ENCODE measurements around the gene CBX8. TPM values are rescaled to one million over a fixed set of nuclear protein-coding genes. Genes with fewer than 3 reads are reported as not detected.

Gene CBX8
- total RNA-seq, 2 donors from 2014 or later, result 2.5 to 3.6 TPM

GRCh38 chr17:79802736-79803420 lies 6.0 kb upstream of the CBX8 start:
- ATAC-seq, result no peak
- Mint-ChIP-seq H3K36me3 (ENCODE audit: low read depth) (peaks cover 10% of the 10 kb centered on the region), H3K27ac (no peak overlapping the region), H3K4me1 (peaks cover 31% of the 10 kb centered on the region), H3K27me3 (peaks cover 66% of the 10 kb centered on the region), H3K4me3 (peak overlapping the region; percentile 28)
- peaks cover 2% of the 10 kb centered on the region for H3K9me3 ChIP-seq (ENCODE audit: control insufficient read depth, low read length, poor library complexity, severe bottlenecking)
- no peak for DNase-seq

- no peak for ATAC-seq
- Mint-ChIP-seq H3K4me3 (peak overlapping the region; percentile 33), H3K36me3 (ENCODE audit: low read depth) (peaks cover 10% of the 10 kb centered on the region), H3K27me3 (peaks cover 59% of the 10 kb centered on the region), H3K4me1 (peaks cover 31% of the 10 kb centered on the region), H3K27ac (peak overlapping the region; percentile 79)
- DNase-seq, result no peak
- H3K9me3 ChIP-seq (ENCODE audit: control insufficient read depth, low read length, poor library complexity, severe bottlenecking), result peaks cover 2% of the 10 kb centered on the region
Measured at GRCh38 chr17:79802039-79802735, 5.3 kb upstream of the CBX8 start.

DNA sequence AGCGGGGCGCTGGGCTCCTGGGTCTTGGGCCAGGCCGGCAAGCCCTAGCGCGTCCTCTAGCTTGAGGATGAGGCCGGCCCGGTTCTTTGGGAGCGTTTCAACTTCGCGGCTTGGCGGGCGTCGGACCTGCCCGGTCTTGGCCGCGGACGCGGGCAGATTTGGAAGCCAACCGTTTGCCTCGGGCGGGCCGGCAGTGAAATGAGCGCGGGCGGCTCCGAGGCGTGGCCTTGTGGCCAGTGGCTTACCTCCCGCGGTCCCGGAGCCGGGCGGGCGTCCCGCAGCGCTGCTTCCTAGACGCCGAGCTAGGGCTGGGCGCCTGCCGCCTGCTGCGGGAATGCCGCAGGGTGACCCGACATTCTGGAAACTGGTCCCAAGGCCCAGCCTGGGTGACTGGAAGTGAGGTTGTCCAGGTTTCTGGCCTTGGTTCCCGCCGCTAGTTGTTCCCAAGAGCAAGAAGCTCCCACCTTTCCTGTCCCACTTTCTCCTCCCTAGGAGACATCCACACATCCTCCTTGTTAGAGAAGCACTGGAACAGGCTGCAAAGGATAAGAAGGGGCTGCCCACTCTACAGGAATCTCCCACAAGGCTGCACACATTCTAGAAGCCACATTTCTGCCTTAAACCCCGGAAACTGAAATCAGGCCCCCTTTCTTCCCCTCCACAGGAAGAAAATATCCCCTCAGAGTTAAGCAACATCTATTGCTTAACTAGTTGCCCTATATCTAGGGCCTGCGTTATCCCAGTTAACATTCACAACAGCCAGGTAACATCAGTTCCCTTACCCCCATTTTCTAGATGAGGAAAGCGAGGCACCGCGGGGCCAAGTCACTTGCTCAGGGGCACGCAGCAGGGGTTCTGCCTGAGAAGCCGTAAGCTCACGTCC lies 4.5 kb upstream of the CBX8 start:
- Mint-ChIP-seq H3K4me1 (peaks cover 36% of the 10 kb centered on the region), H3K36me3 (ENCODE audit: low read depth) (peaks cover 10% of the 10 kb centered on the region), H3K27ac (peak overlapping the region; percentile 79), H3K27me3 (peaks cover 51% of the 10 kb centered on the region), H3K4me3 (peak overlapping the region; percentile 33)
- H3K9me3 ChIP-seq (ENCODE audit: control insufficient read depth, low read length, poor library complexity, severe bottlenecking), result peaks cover 2% of the 10 kb centered on the region
- DNase-seq (no peak), ATAC-seq (no peak)

DNA sequence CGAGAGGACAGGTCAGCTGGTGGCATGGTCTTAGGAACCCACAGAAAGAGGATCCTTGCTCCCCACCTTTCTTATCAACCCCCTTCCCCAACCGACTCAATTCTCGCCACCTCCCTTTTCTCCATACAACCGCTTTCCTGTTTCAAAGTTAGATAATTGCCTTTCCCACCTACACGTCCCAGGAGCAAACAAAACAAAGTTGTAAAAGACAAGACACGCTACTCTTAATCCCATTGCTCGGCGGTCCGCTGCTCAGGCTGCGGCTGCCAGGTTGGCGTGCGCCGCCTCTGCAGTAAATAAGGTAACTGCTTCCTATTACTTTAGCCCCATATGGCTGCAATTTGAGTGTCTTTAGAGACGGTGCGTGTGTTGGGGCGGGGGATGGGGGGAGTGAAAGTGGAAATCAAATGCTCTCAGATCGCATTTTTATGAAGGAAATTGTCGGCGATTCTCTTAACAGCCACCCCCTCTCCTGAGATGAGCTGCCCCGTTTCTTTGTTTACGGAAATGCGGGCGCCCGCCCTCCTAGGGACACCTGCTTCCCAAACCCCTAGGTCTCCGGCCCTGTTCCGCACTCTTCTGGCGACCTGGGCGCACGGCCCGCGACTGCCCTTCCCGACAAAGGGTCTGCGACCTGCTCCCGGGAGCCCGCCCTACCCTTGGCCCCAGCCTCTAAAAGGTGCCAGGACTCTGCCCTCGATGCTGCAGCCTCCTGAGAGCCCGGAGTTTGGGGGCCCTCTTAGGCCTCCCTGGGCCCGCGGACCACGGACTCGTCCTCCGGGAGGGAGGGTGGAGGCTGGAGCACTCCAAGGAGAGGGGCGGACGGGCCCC lies 3.7 kb upstream of the CBX8 start:
- Mint-ChIP-seq H3K36me3 (ENCODE audit: low read depth) (peaks cover 10% of the 10 kb centered on the region), H3K4me1 (peaks cover 39% of the 10 kb centered on the region), H3K27ac (no peak overlapping the region), H3K4me3 (peak overlapping the region; percentile 84), H3K27me3 (peaks cover 42% of the 10 kb centered on the region)
- peaks cover 2% of the 10 kb centered on the region for H3K9me3 ChIP-seq (ENCODE audit: control insufficient read depth, low read length, poor library complexity, severe bottlenecking)
- DNase-seq, result no peak
- no peak for ATAC-seq

DNA sequence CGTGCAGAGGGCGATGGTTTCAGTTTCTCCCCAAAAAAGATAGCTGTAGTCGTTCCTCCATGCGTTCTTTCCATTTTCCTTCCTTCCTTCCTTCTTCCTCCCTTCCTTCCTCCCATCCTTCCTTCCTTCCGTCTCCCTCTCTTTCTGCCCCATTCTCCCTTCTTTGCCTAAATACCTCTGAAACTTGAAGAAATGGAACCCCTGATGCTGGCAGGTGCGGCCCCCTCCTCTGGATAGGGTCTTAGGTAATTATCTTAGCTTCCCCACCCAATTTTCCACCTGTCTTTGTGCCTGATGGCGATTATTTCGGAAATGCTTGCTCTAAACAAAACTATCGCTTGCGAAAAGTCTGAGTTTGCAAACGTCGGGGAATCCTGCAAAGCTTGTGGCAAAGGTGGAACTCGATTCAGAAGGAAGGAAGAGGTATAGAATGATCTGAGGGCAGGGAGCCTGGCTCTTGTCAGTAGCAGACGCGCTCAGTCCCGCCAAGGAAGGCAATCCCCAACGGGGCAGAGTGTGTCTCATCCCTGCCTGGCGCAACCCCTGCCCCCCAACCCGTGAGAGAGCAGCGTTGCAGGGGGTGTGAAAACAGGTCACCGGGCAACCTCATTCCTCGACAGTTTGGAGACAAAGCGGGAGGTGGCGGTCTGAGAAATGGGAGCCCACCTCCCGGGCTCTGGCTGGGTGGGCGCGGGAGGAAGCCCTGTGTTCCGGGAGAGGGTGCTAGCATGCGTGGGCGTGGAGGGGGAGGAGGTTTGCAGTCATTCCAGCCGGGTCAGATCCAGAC lies 2.9 kb upstream of the CBX8 start:
- Mint-ChIP-seq H3K4me1 (peaks cover 34% of the 10 kb centered on the region), H3K4me3 (peak overlapping the region; percentile 84), H3K27me3 (peaks cover 34% of the 10 kb centered on the region), H3K36me3 (ENCODE audit: low read depth) (peaks cover 10% of the 10 kb centered on the region), H3K27ac (peak overlapping the region; percentile 71)
- ATAC-seq, result no peak
- peaks cover 2% of the 10 kb centered on the region for H3K9me3 ChIP-seq (ENCODE audit: control insufficient read depth, low read length, poor library complexity, severe bottlenecking)
- no peak for DNase-seq

- Mint-ChIP-seq H3K27ac (peak overlapping the region; percentile 71), H3K36me3 (ENCODE audit: low read depth) (peaks cover 8% of the 10 kb centered on the region), H3K27me3 (peaks cover 29% of the 10 kb centered on the region), H3K4me3 (peak overlapping the region; percentile 84), H3K4me1 (peaks cover 29% of the 10 kb centered on the region)
- H3K9me3 ChIP-seq (ENCODE audit: control insufficient read depth, low read length, poor library complexity, severe bottlenecking), result peaks cover 2% of the 10 kb centered on the region
- DNase-seq (no peak), ATAC-seq (no peak)
Measured at GRCh38 chr17:79799174-79799537, 2.3 kb upstream of the CBX8 start.

DNA sequence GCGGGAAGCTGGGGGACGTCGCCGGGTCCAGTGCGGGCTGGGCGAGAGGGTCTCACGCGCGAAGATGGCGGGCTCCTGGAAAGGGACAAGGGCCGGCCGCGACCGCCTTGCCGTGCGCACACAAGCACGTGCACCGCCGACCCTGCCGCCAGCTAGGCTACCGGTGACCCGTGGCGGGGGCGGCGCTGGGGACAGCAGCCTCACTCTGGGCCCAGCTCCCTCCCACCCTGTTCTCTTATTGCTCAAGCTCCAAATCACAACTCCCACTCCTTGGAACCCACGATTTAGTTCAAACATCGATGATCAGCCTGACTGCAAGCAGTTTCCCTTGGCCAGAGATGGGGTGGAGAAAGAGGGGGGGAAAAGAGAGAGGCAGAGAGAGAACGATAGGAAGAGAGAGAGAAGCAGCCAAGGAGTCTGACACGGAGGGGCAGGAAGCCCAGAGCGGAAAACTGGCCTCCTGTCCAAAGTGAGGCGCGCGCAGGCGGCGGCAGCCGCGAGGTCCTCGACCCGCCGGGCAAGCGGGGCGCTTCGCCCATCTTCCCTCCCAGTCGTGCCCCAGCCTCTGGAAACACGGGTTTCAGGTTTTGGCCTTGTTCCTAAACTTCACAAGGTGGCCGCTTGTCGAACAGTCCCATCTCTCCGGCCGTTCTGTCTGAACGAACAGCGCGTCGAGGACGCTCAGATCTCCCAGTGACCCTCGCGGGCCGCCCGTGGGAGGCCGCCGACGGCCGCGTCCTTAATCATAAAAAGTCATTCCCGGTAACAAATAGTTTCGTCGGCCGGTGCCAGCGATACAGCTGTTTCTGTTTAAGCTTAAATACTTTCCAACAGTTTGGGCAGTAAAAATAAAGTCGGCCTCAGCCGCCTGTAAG lies 1.7 kb upstream of the CBX8 start:
- DNase-seq, result no peak
- Mint-ChIP-seq H3K27me3 (peaks cover 29% of the 10 kb centered on the region), H3K4me3 (peak overlapping the region; percentile 84), H3K4me1 (peaks cover 27% of the 10 kb centered on the region), H3K27ac (peak overlapping the region; percentile 71), H3K36me3 (ENCODE audit: low read depth) (peaks cover 8% of the 10 kb centered on the region)
- H3K9me3 ChIP-seq (ENCODE audit: control insufficient read depth, low read length, poor library complexity, severe bottlenecking), result peaks cover 2% of the 10 kb centered on the region
- ATAC-seq, result no peak

- peak; percentile 29 for ATAC-seq
- Mint-ChIP-seq H3K36me3 (ENCODE audit: low read depth) (peaks cover 8% of the 10 kb centered on the region), H3K27ac (peak overlapping the region; percentile 71), H3K4me3 (peak overlapping the region; percentile 87), H3K27me3 (peaks cover 29% of the 10 kb centered on the region), H3K4me1 (peaks cover 27% of the 10 kb centered on the region)
- DNase-seq, result no peak
- H3K9me3 ChIP-seq (ENCODE audit: control insufficient read depth, low read length, poor library complexity, severe bottlenecking), result peaks cover 2% of the 10 kb centered on the region
Measured at GRCh38 chr17:79797492-79798298, 818 bp upstream of the CBX8 start.

- Mint-ChIP-seq H3K27me3 (peaks cover 29% of the 10 kb centered on the region), H3K36me3 (ENCODE audit: low read depth) (peaks cover 8% of the 10 kb centered on the region), H3K4me1 (peaks cover 27% of the 10 kb centered on the region), H3K27ac (no peak overlapping the region), H3K4me3 (peak overlapping the region; percentile 87)
- H3K9me3 ChIP-seq (ENCODE audit: control insufficient read depth, low read length, poor library complexity, severe bottlenecking), result peaks cover 2% of the 10 kb centered on the region
- DNase-seq, result no peak
- ATAC-seq, result no peak
Measured at GRCh38 chr17:79796444-79796762, 474 bp downstream of the CBX8 start.

DNA sequence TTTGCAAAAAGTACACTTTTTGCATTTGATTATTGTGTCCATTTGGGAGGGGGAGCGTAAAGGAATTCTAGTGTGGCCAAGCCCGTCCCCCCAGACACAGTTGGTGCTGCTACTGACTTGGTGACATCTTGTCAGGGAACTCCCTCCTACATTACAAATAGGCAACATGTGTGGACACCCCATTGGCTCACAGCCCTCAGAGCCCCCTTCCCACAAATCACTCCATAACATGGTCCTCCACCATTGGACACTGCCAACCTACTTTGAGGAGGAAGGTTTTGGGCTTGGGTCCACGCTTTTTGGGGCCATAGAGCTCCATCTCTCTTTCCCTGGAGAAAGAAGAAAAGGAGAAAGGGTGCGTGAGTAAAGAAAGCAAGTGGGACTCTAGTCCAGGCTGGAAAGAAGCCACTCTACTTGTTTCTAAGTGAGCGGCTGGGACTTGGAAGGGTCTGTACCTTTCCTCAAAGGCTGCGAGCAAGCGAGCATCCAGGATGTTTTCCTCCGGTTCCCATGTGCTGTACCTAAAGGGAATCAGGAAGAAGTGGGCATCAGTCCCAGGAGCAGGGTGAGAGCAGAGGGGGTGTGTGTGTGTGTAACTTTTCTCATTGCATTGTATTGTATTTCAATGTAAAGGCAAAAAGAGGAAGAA lies 958 bp downstream of the CBX8 start:
- Mint-ChIP-seq H3K27me3 (peaks cover 29% of the 10 kb centered on the region), H3K36me3 (ENCODE audit: low read depth) (peaks cover 8% of the 10 kb centered on the region), H3K4me3 (peak overlapping the region; percentile 87), H3K27ac (no peak overlapping the region), H3K4me1 (peaks cover 27% of the 10 kb centered on the region)
- peaks cover 2% of the 10 kb centered on the region for H3K9me3 ChIP-seq (ENCODE audit: control insufficient read depth, low read length, poor library complexity, severe bottlenecking)
- no peak for ATAC-seq
- DNase-seq, result no peak

All from T-helper 17 cell (primary cell).